Lung (tissue), 12 donors: Measurements from ENCODE around the gene METTL16. TPM values are rescaled to one million over a fixed set of nuclear protein-coding genes. Genes with fewer than 3 reads are reported as not detected.

Experiments used
- ATAC-seq: fragments of 200-7000 bp; cut with Tn5 transposase; one replicate; pipeline ENCODE4 v1.9.1; 2020; ENCODE audit warnings: moderate number of reproducible peaks; ENCODE audit not compliant: insufficient read depth, low FRiP score
- DNase-seq, 3 donors: peaks; one replicate each; pipeline ENCODE4 v3.0.0-alpha.2; 2013 to 2017
- H3K27ac ChIP-seq, 2 donors: one replicate each; pipeline ENCODE4 v1.5.1; 2013; ENCODE audit warnings: mild to moderate bottlenecking in 2 of 2, moderate library complexity in 2 of 2, control low read depth in 1 of 2, inconsistent platforms in 1 of 2, low read depth in 1 of 2, low read length in 1 of 2
- H3K27me3 ChIP-seq, 3 donors: one replicate each; pipeline ENCODE4 v1.5.1; 2013; ENCODE audit warnings: low read length in 2 of 3; ENCODE audit not compliant: control insufficient read depth in 3 of 3, insufficient read depth in 3 of 3
- H3K36me3 ChIP-seq, 4 donors: one replicate each; pipeline ENCODE4 v1.5.1; 2013; ENCODE audit warnings: low read length in 4 of 4, mild to moderate bottlenecking in 1 of 4, moderate library complexity in 1 of 4; ENCODE audit not compliant: control insufficient read depth in 4 of 4, insufficient read depth in 4 of 4
- H3K4me1 ChIP-seq, 5 donors: one replicate each; pipeline ENCODE4 v1.5.1; 2013; ENCODE audit warnings: low read length in 5 of 5, mild to moderate bottlenecking in 2 of 5, moderate library complexity in 1 of 5; ENCODE audit not compliant: control insufficient read depth in 5 of 5, insufficient read depth in 5 of 5
- H3K4me3 ChIP-seq: one replicate; pipeline ENCODE4 v1.5.1; 2013; ENCODE audit warnings: mild to moderate bottlenecking, control low read depth, moderate library complexity
- H3K9ac ChIP-seq, 2 donors: one replicate each; pipeline ENCODE4 v1.5.1; 2013; ENCODE audit warnings: low read length in 2 of 2, control low read depth in 1 of 2; ENCODE audit not compliant: insufficient read depth in 1 of 2
- H3K9me3 ChIP-seq, 4 donors: one replicate each; pipeline ENCODE4 v1.5.1; 2013; ENCODE audit warnings: low read length in 3 of 4, mild to moderate bottlenecking in 1 of 4, moderate library complexity in 1 of 4; ENCODE audit not compliant: control insufficient read depth in 4 of 4, insufficient read depth in 3 of 4
- CTCF ChIP-seq: IDR thresholded peaks from 2 replicates; pipeline ENCODE4 v1.5.1; 2012; ENCODE audit warnings: mild to moderate bottlenecking; ENCODE audit errors: control extremely low read depth, extremely low read depth
- WGBS, 2 donors: extraction: QIAGEN DNeasy Blood & Tissue Kit; methylation state at CpG; one replicate each; pipeline ENCODE4 v1.1.7; 2013; 5-methylcytosine and 5-hydroxymethylcytosine counted together
- polyA plus RNA-seq, 2 donors: library from polyadenylated mRNA; stranded (reverse); fragments of 200-250 nt; gene quantifications; one replicate each; pipeline ENCODE4 v1.2.1, GENCODE V29; 2013
- total RNA-seq, 2 donors: library from RNA; depleted of rRNA in 1 of 2; stranded (reverse); fragments of >200 nt in 1 of 2; gene quantifications; one replicate each; pipeline ENCODE4 v1.2.1, GENCODE V29; 2014 to 2021
- donor health status: control.
- donor health status: control.
- donor health status: Bipolar disorder and iron deficiency.
- donor health status: healthy.
- donor health status: DM: yes; HTN: yes; CAD: no.

The METTL16 gene
- total and polyA plus RNA-seq, 4 donors, result 12.1 to 36.1 (median 29.8) TPM

- no peak overlapping the region for H3K4me3 ChIP-seq
- peaks cover 0 to 2% (median 0%) of the 10 kb centered on the region in 4 donors for H3K36me3 ChIP-seq
- 87 to 88% methylated on average over 15 to 16 of the region's 16 CpGs for WGBS, 2 donors
- H3K27ac ChIP-seq, result peak overlapping the region; percentile 53 to 96
- DNase-seq (no peak), ATAC-seq (no peak)
- H3K9me3 ChIP-seq, result no peaks in the 10 kb centered on the region
- peaks cover 28 to 58% (median 38%) of the 10 kb centered on the region in 5 donors for H3K4me1 ChIP-seq
- no peak overlapping the region for H3K9ac ChIP-seq
- no peak for TF ChIP-seq CTCF
- no peaks in the 10 kb centered on the region for H3K27me3 ChIP-seq
Observed at GRCh38 chr17:2394775-2395201, 116.9 kb downstream of the METTL16 start.

- ATAC-seq (no peak), DNase-seq (no peak)
- peaks cover 0 to 2% (median 0%) of the 10 kb centered on the region in 4 donors for H3K36me3 ChIP-seq
- no peak overlapping the region for H3K9ac ChIP-seq
- H3K4me3 ChIP-seq, result no peak overlapping the region
- TF ChIP-seq CTCF, result no peak
- peak overlapping the region; percentile 53 to 81 for H3K27ac ChIP-seq
- WGBS, 2 donors, result 21 to 33% methylated on average over 32 to 53 of the region's 53 CpGs
- H3K9me3 ChIP-seq, result no peaks in the 10 kb centered on the region
- peaks cover 28 to 56% (median 38%) of the 10 kb centered on the region in 5 donors for H3K4me1 ChIP-seq
- H3K27me3 ChIP-seq, result no peaks in the 10 kb centered on the region
Observed at GRCh38 chr17:2393954-2394749, 117.5 kb downstream of the METTL16 start.

GRCh38 chr17:2393174-2393953, 118.3 kb downstream of the METTL16 start:
- Histone ChIP-seq H3K9me3 (no peaks in the 10 kb centered on the region), H3K9ac (peak overlapping the region; percentile 49 to 55), H3K4me1 (peaks cover 30 to 56% (median 38%) of the 10 kb centered on the region in 5 donors), H3K36me3 (peaks cover 0 to 2% (median 0%) of the 10 kb centered on the region in 4 donors), H3K27ac (peak overlapping the region; percentile 92 to 96), H3K27me3 (no peaks in the 10 kb centered on the region), H3K4me3 (peak overlapping the region; percentile 52)
- DNase-seq (peak; percentile 88 to 92 (median 90)), ATAC-seq (peak; percentile 48)
- no peak for TF ChIP-seq CTCF
- 0 to 1% methylated on average over 57 to 99 of the region's 99 CpGs for WGBS, 2 donors
